ENCODE results near the gene PDE8A.

PDE8A gene

DNA sequence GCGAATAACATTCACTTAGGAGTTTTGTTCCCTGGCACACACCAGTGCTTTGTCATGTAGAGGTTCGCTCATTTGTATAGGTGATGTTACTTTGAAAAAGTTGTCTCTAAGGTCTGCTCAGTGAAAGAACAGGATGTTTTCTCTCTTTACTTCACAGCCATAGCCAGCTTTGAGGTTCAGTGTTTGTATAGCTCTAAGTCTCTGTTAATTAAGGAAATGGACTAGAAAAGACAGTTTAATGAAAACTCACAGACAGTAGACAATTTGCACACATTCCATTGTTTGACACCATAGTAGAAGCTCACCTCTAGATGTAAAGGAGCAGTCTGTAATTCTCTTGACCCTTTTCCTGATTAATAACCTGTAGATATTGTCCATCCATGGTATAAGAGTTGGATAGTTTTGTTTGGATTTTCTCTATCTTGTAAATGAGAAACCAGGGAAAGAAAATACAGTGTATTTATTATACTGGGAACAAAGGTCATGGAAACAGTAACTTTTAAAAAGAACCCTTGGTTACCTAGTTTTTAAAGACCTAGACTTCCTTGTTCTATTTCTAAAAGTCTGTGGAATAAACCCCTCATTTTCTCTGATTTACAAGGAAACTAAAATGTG, 50.4 kb downstream of the PDE8A start:
- POLR2A ChIA-PET: no interaction called here
- Histone ChIP-seq H3K27ac (ENCODE audit: extremely low read depth, low read depth, low read length) (no peak overlapping the region), H3K4me3 (ENCODE audit: low read depth, low read length) (no peak overlapping the region), H3K4me1 (ENCODE audit: control insufficient read depth, insufficient read depth, low read length) (peaks cover 25% of the 10 kb centered on the region), H3K9me3 (ENCODE audit: control insufficient read depth, insufficient read depth, low read depth, low read length) (no peaks in the 10 kb centered on the region), H3K36me3 (ENCODE audit: control insufficient read depth in 2 of 2, insufficient read depth in 1 of 2, low read length in 2 of 2) (no peaks in the 10 kb centered on the region)
- CTCF ChIA-PET: interaction anchor here (1.2 to 2.8 kb wide), 3 partner anchors 14 to 27 kb away, joined by 3 to 8 read pairs (median 4); no protein-coding TSS in a partner anchor
- TF ChIP-seq, protein P1, sequence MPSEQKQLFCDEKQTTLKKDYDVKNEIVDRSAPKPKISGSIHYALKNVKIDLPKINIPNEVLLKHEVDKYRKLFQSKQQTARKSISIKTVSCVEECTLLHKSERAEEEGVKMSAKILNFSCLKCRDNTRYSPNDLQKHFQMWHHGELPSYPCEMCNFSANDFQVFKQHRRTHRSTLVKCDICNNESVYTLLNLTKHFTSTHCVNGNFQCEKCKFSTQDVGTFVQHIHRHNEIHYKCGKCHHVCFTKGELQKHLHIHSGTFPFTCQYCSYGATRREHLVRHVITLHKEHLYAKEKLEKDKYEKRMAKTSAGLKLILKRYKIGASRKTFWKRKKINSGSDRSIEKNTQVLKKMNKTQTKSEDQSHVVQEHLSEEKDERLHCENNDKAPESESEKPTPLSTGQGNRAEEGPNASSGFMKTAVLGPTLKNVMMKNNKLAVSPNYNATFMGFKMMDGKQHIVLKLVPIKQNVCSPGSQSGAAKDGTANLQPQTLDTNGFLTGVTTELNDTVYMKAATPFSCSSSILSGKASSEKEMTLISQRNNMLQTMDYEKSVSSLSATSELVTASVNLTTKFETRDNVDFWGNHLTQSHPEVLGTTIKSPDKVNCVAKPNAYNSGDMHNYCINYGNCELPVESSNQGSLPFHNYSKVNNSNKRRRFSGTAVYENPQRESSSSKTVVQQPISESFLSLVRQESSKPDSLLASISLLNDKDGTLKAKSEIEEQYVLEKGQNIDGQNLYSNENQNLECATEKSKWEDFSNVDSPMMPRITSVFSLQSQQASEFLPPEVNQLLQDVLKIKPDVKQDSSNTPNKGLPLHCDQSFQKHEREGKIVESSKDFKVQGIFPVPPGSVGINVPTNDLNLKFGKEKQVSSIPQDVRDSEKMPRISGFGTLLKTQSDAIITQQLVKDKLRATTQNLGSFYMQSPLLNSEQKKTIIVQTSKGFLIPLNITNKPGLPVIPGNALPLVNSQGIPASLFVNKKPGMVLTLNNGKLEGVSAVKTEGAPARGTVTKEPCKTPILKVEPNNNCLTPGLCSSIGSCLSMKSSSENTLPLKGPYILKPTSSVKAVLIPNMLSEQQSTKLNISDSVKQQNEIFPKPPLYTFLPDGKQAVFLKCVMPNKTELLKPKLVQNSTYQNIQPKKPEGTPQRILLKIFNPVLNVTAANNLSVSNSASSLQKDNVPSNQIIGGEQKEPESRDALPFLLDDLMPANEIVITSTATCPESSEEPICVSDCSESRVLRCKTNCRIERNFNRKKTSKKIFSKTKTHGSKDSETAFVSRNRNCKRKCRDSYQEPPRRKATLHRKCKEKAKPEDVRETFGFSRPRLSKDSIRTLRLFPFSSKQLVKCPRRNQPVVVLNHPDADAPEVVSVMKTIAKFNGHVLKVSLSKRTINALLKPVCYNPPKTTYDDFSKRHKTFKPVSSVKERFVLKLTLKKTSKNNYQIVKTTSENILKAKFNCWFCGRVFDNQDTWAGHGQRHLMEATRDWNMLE (tag by site-specific recombination; conservative IDR thresholded peaks at IDR 0.05; ENCODE audit: low read depth): no peak
- TF ChIP-seq ZNF146 (tag by site-specific recombination; IDR thresholded peaks at IDR 0.05) (no peak), KLF8 (tag by site-specific recombination; IDR thresholded peaks at IDR 0.05) (no peak), ZNF37A (tag by site-specific recombination; IDR thresholded peaks at IDR 0.05) (no peak), ZNF596 (tag by site-specific recombination; IDR thresholded peaks at IDR 0.05) (no peak), ZNF48 (tag by site-specific recombination; IDR thresholded peaks at IDR 0.05) (no peak), ZNF426 (tag by site-specific recombination; IDR thresholded peaks at IDR 0.05) (no peak), IKZF3 (tag by site-specific recombination; IDR thresholded peaks at IDR 0.05) (no peak), ZNF792 (tag by site-specific recombination; IDR thresholded peaks at IDR 0.05) (no peak), ZNF521 (tag by site-specific recombination; IDR thresholded peaks at IDR 0.05) (no peak), GLIS1 (tag by site-specific recombination; IDR thresholded peaks at IDR 0.05) (no peak), ZNF121 (tag by site-specific recombination; IDR thresholded peaks at IDR 0.05) (no peak), GLI4 (tag by site-specific recombination; IDR thresholded peaks at IDR 0.05) (no peak), ZNF830 (tag by site-specific recombination; IDR thresholded peaks at IDR 0.05; ENCODE audit: low read depth) (no peak), ZNF169 (tag by site-specific recombination; IDR thresholded peaks at IDR 0.05) (no peak), ZNF558 (tag by site-specific recombination; IDR thresholded peaks at IDR 0.05) (no peak)
- TF ChIP-seq, protein P2, sequence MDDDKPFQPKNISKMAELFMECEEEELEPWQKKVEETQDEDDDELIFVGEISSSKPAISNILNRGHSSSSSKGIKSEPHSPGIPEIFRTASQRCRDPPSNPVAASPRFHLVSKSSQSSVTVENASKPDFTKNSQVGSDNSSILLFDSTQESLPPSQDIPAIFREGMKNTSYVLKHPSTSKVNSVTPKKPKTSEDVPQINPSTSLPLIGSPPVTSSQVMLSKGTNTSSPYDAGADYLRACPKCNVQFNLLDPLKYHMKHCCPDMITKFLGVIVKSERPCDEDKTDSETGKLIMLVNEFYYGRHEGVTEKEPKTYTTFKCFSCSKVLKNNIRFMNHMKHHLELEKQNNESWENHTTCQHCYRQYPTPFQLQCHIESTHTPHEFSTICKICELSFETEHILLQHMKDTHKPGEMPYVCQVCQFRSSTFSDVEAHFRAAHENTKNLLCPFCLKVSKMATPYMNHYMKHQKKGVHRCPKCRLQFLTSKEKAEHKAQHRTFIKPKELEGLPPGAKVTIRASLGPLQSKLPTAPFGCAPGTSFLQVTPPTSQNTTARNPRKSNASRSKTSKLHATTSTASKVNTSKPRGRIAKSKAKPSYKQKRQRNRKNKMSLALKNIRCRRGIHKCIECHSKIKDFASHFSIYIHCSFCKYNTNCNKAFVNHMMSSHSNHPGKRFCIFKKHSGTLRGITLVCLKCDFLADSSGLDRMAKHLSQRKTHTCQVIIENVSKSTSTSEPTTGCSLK (tag by site-specific recombination; IDR thresholded peaks at IDR 0.05): no peak
- TF ChIP-seq, protein P3, sequence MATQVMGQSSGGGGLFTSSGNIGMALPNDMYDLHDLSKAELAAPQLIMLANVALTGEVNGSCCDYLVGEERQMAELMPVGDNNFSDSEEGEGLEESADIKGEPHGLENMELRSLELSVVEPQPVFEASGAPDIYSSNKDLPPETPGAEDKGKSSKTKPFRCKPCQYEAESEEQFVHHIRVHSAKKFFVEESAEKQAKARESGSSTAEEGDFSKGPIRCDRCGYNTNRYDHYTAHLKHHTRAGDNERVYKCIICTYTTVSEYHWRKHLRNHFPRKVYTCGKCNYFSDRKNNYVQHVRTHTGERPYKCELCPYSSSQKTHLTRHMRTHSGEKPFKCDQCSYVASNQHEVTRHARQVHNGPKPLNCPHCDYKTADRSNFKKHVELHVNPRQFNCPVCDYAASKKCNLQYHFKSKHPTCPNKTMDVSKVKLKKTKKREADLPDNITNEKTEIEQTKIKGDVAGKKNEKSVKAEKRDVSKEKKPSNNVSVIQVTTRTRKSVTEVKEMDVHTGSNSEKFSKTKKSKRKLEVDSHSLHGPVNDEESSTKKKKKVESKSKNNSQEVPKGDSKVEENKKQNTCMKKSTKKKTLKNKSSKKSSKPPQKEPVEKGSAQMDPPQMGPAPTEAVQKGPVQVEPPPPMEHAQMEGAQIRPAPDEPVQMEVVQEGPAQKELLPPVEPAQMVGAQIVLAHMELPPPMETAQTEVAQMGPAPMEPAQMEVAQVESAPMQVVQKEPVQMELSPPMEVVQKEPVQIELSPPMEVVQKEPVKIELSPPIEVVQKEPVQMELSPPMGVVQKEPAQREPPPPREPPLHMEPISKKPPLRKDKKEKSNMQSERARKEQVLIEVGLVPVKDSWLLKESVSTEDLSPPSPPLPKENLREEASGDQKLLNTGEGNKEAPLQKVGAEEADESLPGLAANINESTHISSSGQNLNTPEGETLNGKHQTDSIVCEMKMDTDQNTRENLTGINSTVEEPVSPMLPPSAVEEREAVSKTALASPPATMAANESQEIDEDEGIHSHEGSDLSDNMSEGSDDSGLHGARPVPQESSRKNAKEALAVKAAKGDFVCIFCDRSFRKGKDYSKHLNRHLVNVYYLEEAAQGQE (tag by site-specific recombination; IDR thresholded peaks at IDR 0.05): no peak
- TF ChIP-seq, protein P4, sequence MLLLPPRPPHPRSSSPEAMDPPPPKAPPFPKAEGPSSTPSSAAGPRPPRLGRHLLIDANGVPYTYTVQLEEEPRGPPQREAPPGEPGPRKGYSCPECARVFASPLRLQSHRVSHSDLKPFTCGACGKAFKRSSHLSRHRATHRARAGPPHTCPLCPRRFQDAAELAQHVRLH (tag by site-specific recombination; IDR thresholded peaks at IDR 0.05): no peak
- TF ChIP-seq, protein P5, sequence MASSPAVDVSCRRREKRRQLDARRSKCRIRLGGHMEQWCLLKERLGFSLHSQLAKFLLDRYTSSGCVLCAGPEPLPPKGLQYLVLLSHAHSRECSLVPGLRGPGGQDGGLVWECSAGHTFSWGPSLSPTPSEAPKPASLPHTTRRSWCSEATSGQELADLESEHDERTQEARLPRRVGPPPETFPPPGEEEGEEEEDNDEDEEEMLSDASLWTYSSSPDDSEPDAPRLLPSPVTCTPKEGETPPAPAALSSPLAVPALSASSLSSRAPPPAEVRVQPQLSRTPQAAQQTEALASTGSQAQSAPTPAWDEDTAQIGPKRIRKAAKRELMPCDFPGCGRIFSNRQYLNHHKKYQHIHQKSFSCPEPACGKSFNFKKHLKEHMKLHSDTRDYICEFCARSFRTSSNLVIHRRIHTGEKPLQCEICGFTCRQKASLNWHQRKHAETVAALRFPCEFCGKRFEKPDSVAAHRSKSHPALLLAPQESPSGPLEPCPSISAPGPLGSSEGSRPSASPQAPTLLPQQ (tag by site-specific recombination; IDR thresholded peaks at IDR 0.05): no peak
